ENCODE measurements around the gene APLP2.
"Not testable (repeated sequence)": the region's sequence is repeated elsewhere in the genome, so short reads cannot be mapped to it uniquely, and the experiment has no call there.

The APLP2 gene

DNA sequence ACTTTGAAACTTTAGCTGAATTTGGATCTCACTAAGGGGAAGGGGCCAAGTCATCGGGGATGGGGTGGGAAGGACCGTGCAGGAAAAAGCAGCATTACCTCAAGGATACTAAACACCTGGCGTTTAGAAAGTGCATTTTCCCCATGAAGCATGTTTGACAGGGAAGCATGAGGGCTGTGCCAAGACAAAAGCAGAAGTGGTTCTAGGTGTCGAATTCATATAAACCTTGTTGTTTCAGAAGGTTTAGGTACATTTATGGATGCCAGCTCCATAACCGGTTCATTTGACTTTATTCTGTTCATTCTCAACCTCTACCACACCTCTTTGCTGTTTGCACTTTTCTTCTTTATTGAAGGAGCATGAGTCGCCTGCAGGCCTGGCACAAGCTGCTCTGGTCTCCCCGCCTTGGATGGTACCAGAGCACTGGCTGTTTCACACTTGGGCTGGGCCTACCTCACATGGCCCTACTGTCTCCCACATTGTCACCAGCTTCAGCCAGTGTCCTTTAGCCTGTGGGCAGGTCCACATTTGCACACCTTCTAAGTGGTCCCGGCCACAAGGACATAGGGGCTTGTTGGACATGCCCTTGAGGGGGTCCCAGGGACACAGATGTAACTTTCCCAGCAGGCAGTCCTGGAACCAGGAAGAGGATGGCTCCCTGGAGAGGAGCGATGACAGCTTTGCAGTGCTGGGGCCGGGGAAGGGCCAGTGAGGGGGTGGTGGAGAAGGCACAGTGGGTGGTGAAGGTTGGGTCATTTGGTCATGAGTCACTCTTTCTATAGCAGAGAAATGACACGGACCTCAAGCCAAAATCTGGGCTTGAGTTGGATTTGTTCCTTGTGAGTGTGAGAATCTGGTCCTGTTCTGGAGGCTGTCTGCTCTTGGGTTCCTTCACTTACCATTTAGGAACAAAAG, 86.7 kb downstream of the APLP2 start:
- no peak for DNase-seq

GRCh38 chr11:130157101-130157500, 87.4 kb downstream of the APLP2 start:
- no peak for DNase-seq

GRCh38 chr11:130157840-130158239, 88.1 kb downstream of the APLP2 start:
- no peak for DNase-seq

- DNase-seq = no peak
Measured at GRCh38 chr11:130159139-130159538, 89.4 kb downstream of the APLP2 start.

DNA sequence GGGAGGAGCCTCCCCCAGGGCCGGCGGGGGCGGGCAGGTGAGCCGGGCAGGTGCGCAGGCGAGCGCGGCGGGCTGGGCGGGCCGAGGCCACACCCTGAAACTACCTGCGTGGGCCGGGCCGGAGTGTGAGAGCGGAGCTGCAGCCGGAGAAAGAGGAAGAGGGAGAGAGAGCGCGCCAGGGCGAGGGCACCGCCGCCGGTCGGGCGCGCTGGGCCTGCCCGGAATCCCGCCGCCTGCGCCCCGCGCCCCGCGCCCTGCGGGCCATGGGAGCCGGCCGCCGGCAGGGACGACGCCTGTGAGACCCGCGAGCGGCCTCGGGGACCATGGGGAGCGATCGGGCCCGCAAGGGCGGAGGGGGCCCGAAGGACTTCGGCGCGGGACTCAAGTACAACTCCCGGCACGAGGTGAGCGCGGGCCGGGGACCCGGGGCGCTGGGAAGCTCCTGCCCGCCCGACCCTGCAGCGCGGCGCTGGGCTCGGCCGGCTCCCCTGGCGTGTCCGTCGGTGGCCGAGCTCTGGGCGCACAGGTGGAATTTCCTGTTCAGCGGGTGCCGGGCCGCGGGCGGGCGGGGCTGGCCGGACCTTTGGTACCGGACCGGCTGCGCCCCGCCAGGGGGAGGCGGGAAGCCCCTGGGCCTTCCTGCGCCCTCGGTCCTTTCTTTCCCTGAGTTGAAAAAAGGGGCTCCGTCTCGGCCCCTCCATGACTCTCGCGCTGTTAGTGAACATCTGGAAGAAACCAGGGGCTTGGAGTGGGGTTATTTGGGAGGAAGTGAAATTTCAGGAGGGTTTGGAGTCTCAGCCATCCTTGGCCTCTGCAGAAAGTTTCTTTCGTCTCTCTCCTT, 90.2 kb downstream of the APLP2 start, which contains the start of gene ST14:
Gene ST14 (plus strand): TSS at position 126 of the 841 bp plus-strand sequence. CDS start 198 bp downstream, at position 324.
- DNase-seq = no peak

DNA sequence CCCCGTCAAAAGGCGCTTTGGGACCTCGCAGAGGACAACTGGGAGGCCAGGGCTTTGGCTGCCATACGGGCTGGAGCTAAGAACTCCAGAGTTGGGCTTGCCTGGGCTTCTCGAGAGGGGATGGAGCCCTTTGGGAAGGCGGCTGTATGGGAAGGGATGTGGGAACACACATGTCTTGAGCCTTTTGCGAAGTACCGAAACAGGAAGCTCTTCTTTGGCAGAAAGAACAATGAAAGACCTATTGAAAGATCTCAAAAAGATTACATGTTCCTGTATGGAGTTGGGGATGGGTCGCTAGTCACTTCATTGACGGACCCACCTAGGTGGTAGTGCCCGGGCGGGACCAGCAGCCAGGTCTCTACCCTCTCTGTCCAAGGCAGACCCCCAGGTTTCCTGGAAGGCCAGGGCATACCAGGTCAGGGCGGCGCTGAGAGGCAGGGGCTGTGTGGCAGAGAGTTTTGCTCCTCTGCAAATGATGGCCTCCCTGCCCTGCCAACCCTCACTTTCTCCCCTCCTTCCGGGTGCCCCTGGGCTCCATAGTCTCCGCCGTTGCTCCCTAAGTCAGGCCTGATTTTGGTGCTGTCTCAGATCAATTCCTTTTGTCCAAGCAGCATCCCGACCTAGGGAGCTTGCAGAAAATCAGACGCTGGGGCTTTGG, 90.9 kb downstream of the APLP2 start:
- DNase-seq = no peak

GRCh38 chr11:130161441-130162145, 91.9 kb downstream of the APLP2 start:
- no peak for DNase-seq

DNA sequence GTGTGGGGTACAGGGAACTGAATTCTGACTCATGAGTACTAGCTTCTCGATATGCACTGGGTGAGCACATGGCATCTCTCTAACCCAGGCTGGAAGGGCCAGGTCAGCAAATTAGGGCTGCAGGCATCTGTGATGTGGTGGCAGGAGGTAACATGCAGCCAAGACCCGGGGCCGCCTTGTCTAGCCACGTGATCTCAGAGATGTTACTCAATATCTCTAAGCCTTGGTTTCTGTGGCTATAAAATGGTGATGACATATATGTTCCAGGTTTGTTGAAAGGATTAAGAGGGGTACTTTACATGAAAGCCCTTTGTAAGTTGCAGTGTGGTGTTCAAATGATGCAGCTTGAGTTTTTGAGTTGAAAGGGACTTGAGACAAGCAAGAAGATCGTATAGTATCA, 93.0 kb downstream of the APLP2 start:
- DNase-seq = no peak

- no peak for DNase-seq
Measured at GRCh38 chr11:130163346-130164220, 93.9 kb downstream of the APLP2 start.

DNA sequence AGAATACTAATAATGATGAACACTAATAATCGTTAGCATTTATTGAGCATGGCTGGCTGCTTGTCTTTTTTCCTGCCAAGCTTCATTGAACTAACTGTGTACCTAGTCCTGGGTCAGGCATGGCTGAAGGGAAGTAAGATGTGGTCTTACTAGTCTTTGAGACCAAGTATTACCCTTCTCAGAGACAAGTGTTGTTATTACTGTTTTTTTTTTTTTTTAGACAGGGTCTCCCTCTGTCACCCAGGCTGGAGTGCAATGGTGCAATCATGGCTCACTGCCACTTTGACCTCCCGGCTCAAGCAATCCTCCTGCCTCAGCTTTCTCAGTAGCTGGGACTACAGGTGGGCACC, 94.5 kb downstream of the APLP2 start:
- no peak for DNase-seq

DNA sequence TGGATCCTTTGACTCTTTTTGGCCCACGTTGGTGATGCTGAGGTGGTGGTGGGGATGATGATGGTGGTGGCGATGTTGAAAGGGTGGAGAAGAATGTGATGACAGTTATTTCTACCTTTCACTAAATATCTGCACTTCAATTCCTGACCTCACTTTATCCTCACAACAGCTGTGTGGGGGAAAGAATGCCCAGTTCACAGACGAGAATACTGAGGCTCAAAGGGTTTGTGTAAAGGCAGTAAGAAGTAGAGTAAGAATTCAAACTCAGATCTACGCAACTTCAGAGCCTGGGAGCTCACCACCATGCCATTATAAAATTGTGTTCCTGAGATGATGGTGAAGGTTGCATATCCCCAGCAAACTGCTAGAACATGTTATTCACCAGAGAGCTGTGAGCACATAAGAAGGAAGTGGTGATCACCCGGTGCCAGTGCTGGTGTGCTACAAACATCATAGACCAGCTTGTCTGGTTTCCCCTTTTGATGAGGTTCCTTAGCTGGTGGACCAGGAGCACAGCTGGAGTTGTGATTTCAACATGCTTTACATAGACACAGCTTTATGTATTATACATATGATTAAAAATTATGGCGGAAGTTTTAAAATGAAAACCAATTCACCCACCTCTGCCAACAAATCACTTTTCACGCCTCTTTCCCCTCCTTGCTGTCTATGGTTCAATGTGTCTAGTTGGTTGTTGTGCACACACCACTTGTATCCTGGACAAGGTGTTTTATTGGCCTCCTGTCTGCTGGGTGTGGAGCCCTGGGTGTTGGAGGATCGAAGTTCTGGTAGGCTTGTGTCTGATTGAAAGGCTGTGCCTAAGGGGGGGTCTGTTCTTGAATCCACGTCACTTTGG, 96.1 kb downstream of the APLP2 start:
- DNase-seq = no peak

DNA sequence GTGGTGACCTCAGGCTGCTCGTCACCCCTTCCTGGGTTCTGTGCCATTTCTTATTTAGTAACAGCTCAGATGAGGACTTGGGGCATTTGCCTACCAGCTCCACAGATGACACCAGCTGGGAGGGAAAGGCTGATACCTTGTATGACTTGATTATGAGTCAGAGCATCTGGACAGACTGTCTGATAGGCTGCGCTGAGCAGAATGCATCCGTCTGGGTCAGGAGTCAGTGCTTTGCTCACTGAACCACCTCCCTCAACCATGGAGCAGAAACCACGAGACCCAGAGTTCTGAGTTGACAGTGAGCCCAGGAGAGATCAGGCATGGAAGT, 96.7 kb downstream of the APLP2 start:
- DNase-seq = no peak

- no peak for DNase-seq
Measured at GRCh38 chr11:130167146-130167545, 97.5 kb downstream of the APLP2 start.

- DNase-seq = no peak
Measured at GRCh38 chr11:130168105-130168504, 98.4 kb downstream of the APLP2 start.

DNA sequence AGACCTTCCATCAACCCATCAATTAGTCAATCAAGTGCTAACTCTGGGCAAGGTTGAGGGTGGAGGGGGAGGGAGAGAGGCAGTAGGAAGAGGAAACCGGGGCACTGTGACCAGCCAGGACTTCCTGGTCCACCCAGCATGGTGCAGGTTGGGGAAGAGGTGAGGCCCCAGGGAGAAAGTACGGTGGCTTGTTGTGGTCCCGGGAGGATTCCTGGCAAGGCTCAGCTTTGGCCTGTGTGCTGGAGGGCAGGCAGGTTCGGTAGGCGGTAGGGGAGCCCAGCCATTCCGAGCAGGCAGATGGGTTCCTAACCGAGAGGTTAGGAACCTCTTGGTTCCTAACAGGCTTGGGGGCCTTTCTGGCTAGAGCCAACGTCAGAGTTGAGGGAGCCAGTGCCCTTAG, 100.7 kb downstream of the APLP2 start:
- no peak for DNase-seq

DNA sequence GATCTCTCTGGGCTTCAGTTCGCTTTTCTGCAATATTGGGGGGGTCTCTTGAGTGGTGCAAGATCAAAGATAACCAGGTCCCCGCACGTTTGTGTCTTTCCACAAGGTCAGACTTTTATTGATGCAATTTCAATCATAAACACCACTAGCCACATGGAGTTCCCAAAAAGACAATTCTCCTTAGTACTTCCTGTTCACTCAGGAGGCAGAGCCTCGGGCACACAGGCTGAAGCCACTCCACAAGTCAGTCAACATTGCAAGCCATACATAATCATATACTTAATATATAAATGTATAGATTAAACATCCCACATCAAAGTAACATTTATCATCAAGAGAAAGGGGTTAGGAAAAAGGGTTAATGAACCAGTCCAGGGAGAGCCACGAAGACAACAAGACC, 101.8 kb downstream of the APLP2 start:
- no peak for DNase-seq

DNA sequence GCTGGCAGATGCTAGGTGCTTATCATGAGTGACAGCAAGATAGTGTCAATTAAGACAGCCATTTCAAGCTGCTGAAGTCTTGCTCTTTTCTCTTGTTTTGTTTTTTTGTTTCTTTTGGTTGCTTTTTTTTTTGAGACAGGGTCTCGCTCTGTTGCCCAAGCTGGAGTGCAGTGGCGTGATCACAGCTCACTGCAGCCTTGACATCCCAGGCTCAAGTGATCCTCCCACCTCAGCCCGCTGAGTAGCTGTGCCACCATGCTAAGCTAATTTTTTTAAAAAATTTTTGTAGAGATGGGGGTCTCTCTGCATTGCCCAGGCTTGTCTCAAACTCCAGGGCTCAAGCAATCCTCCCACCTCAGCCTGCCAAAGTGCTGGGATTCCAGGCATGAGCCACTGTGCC, 102.3 kb downstream of the APLP2 start:
- not testable (repeated sequence) for DNase-seq

DNA sequence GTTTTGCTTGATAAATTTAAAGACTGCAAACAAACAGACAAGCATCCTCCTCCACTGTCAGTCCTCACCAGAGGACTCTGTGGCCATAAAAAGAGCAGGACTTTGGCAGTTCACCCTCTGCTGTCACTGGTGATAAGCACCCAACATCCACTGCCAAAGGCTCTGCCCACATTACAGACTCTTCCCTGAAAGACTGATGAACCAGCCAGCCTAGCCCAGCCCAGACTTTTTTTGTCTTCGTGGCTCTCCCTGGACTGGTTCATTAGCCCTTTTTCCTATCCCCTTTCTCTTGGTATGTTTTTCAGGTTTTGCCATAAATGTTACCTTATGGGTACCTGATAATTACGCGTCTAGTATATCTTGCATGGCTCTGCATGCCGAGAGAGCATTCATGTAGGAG, 104.9 kb downstream of the APLP2 start:
- peak; percentile 32 for DNase-seq

GRCh38 chr11:130175898-130176297, 106.2 kb downstream of the APLP2 start:
- DNase-seq = no peak

- no peak for DNase-seq
Measured at GRCh38 chr11:130177782-130178181, 108.1 kb downstream of the APLP2 start.
